Skin of body (tissue), 2 donors: ENCODE measurements around the gene NT5M. TPM values are rescaled to one million over a fixed set of nuclear protein-coding genes. Genes with fewer than 3 reads are reported as not detected.
"Not testable (repeated sequence)": the region's sequence is repeated elsewhere in the genome, so short reads cannot be mapped to it uniquely, and the experiment has no call there.

Experiments used
- DNase-seq: peaks from one replicate; lab custom pipeline; 2025; lab: John Stamatoyannopoulos, UW
- total RNA-seq: library from RNA; depleted of rRNA; stranded (reverse); fragments of >200 nt; gene quantifications from one replicate; pipeline ENCODE4 v1.2.3, GENCODE V29; 2014

Gene NT5M
- total RNA-seq, 1 donor from 2014 or later = 0.99 TPM

DNA sequence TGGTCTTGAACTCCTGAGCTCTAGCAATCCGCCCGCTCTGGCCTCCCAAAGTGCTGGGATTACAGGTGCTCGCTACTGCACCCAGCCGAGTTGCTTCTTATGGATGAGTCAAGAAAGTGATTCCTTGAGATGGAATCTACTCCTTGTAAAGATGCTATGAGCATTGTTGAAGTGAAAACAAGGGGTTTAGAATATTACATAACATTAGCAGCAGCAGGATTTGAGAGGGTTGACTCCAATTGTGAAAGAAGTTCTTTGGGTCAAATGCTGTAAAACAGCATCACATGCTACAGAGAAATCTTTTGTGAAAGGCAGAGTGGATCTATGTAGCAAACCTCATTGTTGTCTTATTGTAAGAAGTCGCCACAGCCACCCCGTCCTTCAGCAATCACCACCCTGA, 72.7 kb downstream of the NT5M start:
- no peak for DNase-seq

DNA sequence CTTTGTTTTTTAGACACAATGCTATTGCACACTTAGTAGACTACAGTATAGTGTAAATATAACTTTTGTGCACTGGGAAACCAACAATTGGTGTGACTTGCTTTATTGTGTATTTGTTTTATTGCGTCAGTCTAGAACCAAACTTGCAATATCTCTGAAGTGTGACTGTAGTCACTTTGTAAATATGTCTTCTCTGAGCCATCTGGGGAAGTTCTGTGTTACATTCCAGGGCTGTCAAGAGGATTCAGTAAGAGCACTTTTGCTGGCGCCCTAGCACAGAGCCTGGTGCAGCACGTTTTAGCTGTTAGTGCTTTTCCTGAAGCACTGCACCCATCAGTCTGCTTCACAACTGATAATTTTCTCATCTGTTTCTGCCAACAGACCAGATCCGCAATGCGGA, 73.2 kb downstream of the NT5M start:
- peak; percentile 77 for DNase-seq

- DNase-seq = no peak
These were observed 74.1 kb downstream of the NT5M start for GRCh38 chr17:17377071-17377967.

- DNase-seq = no peak
These were observed 76.2 kb downstream of the NT5M start for GRCh38 chr17:17379197-17379991.

DNA sequence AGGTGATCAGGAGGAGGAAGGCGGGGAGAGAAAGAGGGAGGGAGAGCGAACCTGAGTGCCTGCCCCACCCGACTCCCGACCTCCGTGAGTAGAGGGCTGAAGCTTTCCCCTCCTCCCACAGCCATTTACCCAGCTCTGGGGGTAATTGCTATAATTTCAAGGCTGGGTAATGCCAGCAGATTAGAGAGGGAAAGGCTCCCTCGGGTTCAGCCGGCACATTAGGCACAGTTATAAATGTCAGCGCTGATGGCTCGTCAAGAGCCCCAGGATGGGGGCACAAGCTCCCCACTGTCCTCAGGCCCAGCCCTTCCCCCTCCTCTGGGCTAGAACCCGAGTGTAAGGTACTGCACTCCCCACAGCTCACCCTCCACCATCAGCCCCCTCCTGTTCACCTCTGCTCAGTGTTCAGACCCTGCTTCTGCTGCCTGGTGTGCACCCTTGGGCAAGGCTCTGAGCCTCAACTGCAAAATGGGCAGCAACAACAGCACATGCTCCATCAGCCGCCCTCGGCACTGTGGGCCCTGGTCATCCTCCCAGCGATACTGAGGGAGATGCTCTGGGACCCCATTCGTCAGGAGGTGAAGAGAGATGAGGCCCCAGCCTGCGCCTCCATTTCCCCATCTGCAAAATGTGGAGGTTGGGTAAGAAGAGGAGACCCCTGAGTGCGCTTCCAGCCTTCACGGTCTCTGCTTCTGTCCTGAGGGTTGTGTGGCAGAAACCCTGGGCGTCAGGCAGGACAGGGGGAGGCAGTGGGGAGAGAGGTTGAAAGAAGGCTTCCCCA, 77.2 kb downstream of the NT5M start:
- DNase-seq = no peak

GRCh38 chr17:17381446-17382064, 78.4 kb downstream of the NT5M start:
- DNase-seq = no peak

GRCh38 chr17:17382065-17382459, 78.9 kb downstream of the NT5M start:
- DNase-seq = no peak

GRCh38 chr17:17382971-17383370, 79.8 kb downstream of the NT5M start:
- DNase-seq = peak; percentile 58

DNA sequence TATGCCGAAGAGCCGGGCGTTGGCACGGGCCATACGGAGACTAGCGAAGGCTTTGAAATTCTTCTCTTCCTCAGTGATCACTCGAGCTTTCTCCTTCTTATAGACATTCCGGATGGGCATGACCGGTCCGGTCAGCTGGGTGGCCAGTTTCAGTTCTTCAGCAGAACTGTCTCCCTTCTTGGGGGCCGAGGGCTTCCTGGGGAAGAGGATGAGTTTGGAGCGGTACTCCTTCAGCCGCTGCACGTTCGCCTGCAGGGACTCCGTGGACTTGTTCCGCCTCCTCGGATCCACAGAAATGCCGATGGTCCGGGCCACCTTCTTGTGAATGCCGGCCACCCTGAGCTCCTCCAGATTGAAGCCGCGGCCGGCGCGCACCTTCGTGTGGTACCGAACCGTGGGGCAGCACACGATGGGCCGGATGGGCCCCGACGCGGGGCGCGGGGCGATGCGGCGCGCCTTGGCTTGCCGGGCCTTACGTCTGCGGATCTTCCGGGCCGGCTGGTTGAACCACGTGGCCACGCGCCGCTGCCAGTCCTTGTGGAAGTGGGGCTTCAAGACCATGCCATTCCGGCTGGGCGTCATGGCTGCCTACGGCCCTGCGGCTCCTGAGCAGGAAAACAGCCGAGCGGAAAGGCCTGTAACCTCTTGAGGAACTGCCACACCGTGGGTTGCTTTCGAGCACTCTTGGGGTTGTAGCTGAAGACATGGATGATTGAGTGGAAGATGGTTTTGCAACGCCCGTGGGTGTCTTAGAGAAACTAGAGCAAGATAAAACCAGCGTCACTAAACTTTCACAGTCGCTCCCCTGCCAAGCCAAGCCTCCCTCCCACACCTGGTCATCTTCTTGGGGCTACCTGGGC, 80.5 kb downstream of the NT5M start:
- DNase-seq = not testable (repeated sequence)

GRCh38 chr17:17384291-17384615, 81.1 kb downstream of the NT5M start:
- DNase-seq = no peak

- no peak for DNase-seq
These were observed 81.8 kb downstream of the NT5M start for GRCh38 chr17:17384961-17385360.

GRCh38 chr17:17385491-17385890, 82.3 kb downstream of the NT5M start:
- no peak for DNase-seq

DNA sequence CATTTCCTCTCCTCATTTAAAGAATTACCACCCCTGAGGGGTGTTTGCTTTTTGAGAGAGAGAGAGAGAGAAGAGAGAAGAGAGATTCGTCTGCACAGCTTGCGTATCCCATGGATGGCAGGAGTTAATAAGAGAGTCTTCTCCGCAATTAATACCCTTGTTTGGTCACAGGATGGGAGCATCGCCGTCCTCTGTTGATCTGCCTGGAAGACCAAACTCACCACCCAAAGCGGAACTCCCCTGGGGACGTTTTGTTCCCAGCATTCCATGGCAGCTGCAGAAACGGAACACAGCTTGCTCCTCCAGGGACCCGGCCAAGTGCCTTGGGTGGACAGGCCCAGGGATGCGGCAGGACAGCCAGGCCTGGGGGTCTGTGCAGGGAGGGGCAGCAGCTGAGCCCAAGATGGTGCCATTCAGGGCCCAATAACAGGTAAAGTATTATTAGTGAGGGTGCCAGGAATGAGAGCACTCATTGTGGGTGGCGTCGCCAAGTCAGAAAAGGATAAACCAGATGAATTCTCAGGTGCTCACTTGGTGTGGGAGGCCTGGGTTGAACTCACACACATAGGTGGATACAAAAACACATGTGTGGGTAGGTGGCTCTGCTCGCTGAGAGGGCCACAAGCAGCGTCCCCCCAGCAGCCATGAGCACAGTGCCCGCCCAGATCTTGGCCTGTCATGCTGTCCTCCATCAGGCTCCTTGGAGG, 83.1 kb downstream of the NT5M start:
- DNase-seq = no peak

GRCh38 chr17:17387017-17387497, 83.9 kb downstream of the NT5M start:
- DNase-seq = no peak

DNA sequence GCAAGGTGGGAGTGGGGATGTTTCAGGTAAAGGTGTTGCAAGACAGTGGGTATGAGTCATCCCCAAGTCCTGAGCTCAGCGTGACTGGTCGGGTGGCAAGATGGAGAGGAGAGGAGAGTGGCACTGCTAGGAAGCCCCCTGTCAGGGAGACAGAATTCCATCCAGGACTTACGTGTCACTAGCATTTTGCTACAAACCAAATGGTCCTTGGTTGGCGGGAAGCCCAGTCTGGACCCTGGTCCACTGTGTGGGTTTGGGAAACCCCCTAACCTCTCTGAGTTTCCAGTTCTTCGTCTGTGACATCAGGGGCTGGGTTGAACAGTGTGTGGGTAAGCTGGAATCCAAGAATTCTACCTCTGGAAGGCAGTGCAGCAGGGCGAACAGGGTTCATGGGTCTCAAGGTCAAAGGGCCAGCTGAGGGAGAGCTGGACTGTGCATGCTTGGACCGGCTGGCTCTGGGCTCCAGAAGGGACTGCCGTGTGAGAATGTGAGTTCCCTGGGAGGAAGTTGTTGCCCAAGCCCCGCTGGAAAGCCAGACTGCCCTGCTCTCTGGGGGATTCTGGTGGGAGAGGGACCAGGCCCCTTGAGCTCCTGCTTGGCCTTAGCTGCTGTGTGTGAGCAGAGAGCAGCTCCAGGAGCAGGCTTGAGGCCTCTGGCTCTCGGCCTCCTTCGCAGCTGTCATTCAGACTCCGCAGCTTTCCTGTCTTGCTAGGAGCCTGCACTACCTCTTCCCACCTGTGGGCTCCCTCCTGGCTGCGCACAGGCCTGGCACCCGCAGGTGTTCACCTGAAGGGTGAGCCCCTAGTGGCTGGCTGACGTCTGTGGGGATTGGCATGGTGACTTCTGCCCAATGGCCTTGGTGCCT, 84.6 kb downstream of the NT5M start:
- DNase-seq = no peak

GRCh38 chr17:17388657-17389496, 85.7 kb downstream of the NT5M start:
- no peak for DNase-seq

- no peak for DNase-seq
These were observed 88.6 kb downstream of the NT5M start for GRCh38 chr17:17391668-17392370.
